HG02571 (cell line): ENCODE results near the gene GAA.
"Not testable (repeated sequence)": the region's sequence is repeated elsewhere in the genome, so short reads cannot be mapped to it uniquely, and the experiment has no call there.

Experiments
- ATAC-seq: cut with Tn5 transposase; IDR thresholded peaks from one replicate; pipeline ENCODE4 v1.9.1; 2021; ENCODE audit warnings: mild to moderate bottlenecking, moderate library complexity; ENCODE audit not compliant: unreplicated experiment

Gene GAA

DNA sequence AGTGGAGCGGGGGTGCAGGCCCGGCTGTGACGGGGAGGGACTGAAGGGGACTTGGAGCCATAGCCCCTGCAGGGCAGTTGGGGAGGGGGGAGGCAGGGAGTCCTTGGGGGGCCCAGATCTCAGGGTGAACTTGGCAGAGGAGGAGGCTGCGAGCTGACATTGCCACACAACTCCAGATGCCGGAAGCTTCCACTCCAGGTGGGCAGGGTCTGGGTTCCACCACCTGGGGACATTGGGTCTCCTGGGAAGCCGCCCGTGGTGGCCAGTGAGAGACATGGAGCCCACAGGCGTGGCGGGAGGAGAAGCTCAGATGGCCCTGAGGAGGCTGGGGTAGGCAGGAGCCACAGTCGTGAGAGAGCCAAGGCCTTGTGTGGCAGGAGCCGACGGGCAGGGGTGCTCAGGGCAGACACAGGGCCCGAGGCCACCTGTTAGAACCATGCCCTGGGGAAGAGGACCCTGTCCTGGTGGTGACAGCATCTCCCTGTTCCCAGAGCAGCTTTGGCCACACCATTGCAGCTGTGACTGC, 18.2 kb upstream of the GAA start:
- no peak for ATAC-seq

DNA sequence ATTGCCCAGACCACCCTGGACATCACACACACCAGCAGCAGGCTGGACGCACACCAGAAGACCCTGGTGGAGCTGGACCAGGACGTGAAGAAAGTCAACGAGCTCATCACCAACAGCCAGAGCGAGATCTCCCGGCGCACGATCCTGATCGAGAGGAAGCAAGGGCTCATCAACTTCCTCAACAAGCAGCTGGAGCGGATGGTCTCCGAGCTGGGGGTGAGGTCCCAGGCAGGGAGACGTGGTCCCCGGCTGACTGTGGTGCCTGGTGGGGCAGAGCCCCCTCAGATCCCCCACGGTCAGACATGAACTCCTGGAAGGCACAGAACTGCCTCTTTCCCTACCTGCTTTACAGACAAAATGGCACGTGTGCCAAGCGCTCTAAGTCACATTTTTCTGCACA, 16.6 kb upstream of the GAA start:
- no peak for ATAC-seq

DNA sequence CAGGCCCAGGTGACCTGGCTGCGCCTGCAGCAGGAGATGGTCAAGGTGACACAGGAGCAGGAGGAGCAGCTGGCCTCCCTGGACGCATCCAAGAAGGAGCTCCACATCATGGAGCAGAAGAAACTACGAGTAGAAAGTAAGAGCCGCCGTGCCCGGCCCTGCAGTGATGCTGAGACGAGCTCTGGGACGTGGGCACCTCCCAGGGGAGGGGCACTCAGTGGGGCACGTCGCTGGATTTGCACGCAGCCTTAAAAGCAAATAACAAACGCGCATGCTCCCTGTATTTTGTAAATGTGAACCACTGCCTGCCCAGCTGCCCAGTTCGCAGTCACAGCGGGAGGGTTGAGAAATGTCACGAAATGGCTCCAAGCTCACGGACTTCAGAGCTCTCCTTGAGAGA, 15.3 kb upstream of the GAA start:
- no peak for ATAC-seq

GRCh38 chr17:80086616-80087015, 14.8 kb upstream of the GAA start:
- ATAC-seq, result no peak

- no peak for ATAC-seq
These were observed 13.8 kb upstream of the GAA start for GRCh38 chr17:80087346-80088265.

- no peak for ATAC-seq
These were observed 11.6 kb upstream of the GAA start for GRCh38 chr17:80089762-80090161.

DNA sequence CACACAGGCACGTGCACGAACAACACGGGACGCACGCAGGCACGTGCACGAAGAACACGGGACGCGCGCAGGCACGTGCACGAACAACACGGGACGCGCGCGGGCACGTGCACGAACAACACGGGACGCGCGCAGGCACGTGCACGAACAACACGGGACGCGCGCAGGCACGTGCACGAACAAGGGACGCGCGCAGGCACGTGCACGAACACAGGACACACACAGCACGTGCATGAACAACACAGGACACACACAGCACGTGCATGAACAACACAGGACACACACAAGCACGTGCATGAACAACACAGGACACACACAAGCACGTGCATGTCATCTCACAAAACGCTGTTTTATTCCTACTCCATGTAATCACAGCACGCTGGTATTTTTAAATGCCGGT, 11.2 kb upstream of the GAA start:
- not testable (repeated sequence) for ATAC-seq

DNA sequence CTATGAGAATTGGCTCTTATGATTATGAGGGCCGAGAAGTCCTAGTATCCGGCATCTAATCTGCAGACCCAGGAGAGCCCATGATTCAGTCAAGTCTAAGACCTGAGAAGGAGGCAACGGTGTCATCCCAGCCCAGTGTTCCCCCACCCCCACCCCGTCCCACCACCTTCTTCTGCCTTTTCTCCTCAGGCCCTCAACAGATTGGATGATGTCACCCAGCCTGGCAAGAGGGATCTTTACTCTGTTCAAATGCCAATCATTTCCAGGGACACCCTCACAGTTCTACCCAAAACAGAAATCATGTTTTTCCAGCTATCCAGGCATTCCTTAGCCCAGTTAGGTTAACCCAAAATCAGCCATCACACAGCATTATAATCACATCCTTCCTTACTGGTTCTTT, 10.0 kb upstream of the GAA start:
- no peak for ATAC-seq

GRCh38 chr17:80092959-80093358, 8.4 kb upstream of the GAA start:
- ATAC-seq, result no peak

GRCh38 chr17:80095038-80095843, 6.1 kb upstream of the GAA start:
- ATAC-seq, result no peak

DNA sequence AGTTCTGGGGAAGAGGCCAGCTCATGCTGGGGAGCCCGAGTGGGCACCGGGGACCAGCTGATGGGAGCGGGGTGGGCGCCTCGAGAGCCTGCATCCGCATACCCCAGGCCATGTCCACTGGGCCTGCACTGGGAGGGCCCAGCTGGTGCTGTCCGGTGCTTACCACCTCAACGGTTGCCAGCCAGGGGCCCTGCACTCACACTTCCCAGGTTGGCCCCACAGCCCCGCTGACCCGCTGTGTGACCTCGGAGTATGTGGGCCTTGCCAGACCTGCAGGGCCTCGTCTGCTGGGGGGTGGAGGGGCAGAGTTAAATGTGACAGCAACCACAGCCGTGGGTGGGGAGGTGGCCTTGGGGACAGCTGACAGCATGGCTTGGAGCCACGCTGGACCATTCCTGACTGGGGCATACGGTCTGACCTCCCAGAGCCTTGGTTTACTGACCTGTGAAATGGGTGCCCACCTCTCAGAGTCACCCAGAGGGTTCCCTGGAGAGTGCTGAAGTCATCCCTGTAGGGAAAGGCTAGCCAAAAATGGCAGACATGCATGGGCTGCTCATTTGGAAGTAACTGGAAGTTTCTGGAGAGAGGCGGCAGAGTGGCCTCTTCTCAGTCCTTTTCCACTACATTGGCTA, 5.4 kb upstream of the GAA start:
- ATAC-seq, result no peak

DNA sequence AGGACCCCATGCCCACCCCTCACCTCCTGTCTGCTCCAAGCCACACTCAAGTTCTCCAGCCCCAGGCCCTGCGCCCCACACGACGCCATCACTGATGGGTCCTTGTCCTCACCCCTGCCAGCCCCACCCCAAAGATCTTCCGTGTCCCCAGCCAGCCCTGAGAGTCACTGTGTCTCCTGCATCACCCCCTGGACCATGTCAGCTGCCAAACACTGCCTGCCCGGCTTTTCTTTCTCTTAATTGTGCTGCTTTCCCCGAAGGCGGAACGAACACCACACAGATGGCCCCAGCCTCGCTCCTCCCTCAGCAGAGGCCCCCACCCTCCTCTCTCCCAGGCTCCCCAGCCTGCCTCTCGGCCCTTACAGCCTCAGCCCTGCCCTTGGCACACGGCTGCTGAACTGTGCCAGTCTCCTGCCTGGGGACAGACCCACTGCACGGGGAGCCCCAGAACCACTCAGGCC, 4.8 kb upstream of the GAA start:
- ATAC-seq, result no peak

DNA sequence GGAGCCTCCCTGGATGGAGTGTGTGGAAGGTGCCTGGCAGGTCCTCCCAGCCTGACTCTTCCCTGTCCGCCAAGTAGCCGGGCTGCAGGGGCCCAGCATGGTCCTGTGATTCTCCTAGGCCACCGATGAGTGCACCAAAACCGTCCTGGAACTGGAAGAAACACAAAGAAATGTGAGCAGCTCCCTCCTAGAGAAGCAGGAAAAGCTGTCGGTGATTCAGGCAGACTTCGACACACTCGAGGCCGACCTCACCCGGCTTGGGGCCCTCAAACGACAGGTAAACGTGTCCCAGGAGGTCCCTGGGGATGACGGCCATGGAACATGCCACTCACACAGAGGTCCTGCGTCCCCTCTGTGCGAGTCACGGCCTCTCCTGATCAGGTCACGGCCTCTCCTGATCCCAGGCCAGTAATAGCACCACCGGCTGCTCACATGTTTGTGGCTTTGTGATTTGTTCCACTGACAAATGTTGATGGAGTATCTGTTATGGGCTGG, 4.2 kb upstream of the GAA start:
- ATAC-seq, result no peak

DNA sequence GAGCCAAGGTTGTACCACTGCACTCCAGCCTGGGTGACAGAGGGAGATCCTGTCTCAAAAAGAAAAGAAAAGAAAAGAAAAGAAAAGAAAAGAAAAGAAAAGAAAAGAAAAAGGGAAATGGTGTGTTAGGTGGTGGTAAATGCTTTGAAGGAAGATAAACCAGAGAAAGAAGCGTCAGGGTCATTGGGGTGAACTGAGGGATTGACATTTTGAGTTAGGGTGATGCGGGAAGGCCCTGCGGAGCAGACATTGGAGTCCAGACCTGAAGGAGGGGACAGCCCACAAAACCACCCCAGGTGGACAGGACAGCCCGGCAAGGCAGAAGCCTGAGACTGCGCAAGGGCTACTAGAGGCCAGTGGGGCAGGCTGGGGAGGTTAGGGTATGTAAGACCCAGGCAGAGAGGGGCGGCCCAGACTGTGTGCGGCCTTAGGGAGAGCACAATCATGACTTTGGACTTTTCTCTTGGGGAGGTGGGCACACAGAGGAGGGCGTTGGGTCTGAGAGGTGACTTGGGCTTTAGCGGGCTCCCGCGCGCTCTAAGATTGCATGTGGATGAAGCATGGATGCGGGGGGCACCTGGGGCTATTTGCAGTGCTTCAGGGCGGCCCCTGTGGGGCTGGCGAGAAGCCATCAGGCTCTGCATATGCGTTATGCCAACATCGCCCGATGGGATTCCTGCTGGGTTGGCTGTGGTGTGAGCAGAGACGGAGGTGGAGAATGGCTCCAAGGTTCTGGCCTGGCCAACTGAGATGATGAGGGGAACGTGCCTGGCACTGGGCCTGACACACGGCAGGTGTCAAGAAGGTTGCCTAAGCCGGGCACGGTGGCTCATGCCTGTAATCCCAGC, 3.3 kb upstream of the GAA start:
- no peak for ATAC-seq

DNA sequence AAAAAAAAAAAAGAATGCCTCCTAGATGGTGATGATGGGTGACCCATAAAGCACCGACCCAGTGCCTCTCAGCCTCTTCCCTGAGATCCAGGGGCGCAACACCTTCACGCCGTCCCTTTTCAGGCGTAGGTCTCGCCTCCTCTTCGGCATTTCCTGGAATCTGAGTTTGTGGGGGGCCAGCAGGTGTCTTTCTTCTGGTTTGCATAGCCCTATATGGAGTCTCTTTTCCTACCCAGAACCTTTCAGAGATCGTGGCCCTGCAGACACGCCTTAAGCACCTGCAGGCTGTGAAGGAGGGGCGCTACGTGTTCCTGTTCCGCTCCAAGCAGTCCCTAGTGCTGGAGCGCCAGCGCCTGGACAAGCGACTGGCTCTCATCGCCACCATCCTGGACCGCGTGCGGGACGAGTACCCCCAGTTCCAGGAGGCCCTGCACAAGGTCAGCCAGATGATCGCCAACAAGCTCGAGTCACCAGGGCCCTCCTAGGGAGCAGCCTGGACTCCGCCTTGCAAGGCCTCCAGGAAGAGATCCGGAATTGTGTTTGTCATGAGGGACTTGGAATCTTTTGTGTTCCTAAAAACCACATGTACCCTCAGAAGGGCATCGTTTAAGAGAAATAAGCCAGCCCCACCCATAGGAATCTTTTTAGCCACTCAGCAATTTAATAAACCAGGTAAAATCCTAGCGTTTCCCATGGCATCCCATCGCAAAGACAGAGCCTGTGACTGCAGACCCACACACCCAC, 1.9 kb upstream of the GAA start:
- ATAC-seq, result no peak

DNA sequence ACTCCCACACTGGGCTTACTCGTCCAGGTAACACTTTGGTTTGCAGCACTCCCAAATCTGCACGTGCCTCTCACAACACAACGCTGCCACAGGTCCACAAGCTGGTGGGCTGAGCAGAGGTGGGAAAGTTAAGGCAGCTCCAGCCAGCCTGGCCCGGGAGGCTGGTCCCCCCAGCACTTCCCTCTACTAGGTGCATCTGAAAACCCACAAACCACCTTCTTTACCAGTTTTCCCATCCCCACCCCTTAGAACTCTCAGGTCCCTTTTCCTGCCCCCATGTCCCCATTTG, 1.4 kb upstream of the GAA start:
- no peak for ATAC-seq

- ATAC-seq, result no peak
These were observed 724 bp downstream of the GAA start for GRCh38 chr17:80101946-80102663.

GRCh38 chr17:80102664-80103448, 1.5 kb downstream of the GAA start:
- ATAC-seq, result no peak
